OCI-LY7 (cell line): ENCODE results near the gene CDON. TPM values are rescaled to one million over a fixed set of nuclear protein-coding genes. Genes with fewer than 3 reads are reported as not detected.

Experiments
- BruUV-seq: library from RNA; stranded (reverse); fragments of 400-500 nt; replicated peaks from 2 replicates; lab custom pipeline; 2021; lab: Mats Ljungman, UMichigan
- CTCF ChIA-PET: fragments of 300-600 bp; sonication (Branson Sonifier 250); formaldehyde crosslinking; loops from one replicate; lab custom pipeline; 2022; ENCODE audit warnings: antibody characterized with exemption; ENCODE audit not compliant: unreplicated experiment; lab: Charles Lee
- POLR2A ChIA-PET: fragments of 300-600 bp; sonication (Branson Sonifier 250); formaldehyde crosslinking; loops from one replicate; lab custom pipeline; 2022; ENCODE audit warnings: antibody characterized with exemption; lab: Charles Lee
- DNase-seq: peaks from one replicate; pipeline ENCODE4 v3.0.0-alpha.2; 2015; ENCODE audit warnings: low spot score
- H2AFZ ChIP-seq: fragments of 200-600 bp; sonication (generic), shearing (Covaris generic); 2 replicates; pipeline ENCODE4 v1.6.1; 2014; ENCODE audit warnings: mild to moderate bottlenecking, antibody characterized with exemption, low read length, moderate library complexity
- H3K27ac ChIP-seq: fragments of 200-600 bp; sonication (generic); 2 replicates; pipeline ENCODE4 v1.5.1; 2014; ENCODE audit warnings: mixed run types, low read depth, mild to moderate bottlenecking, moderate library complexity, low read length, inconsistent platforms; ENCODE audit not compliant: poor library complexity, severe bottlenecking
- H3K36me3 ChIP-seq: fragments of 200-600 bp; sonication (generic); 2 replicates; pipeline ENCODE4 v1.6.1; 2014; ENCODE audit warnings: mild to moderate bottlenecking, antibody characterized with exemption, low read length, moderate library complexity, mixed read lengths; ENCODE audit not compliant: insufficient read depth
- H3K4me1 ChIP-seq: fragments of 200-600 bp; sonication (generic); 2 replicates; pipeline ENCODE4 v1.5.1; 2014; ENCODE audit warnings: mild to moderate bottlenecking, low read length; ENCODE audit not compliant: insufficient read depth, poor library complexity, severe bottlenecking
- H3K4me2 ChIP-seq: fragments of 200-600 bp; sonication (generic); 2 replicates; pipeline ENCODE4 v1.6.1; 2014; ENCODE audit warnings: mild to moderate bottlenecking, low read length
- H3K4me3 ChIP-seq: fragments of 200-600 bp; sonication (generic); 2 replicates; pipeline ENCODE4 v1.5.1; 2014; ENCODE audit warnings: mild to moderate bottlenecking, low read depth, low read length; ENCODE audit not compliant: poor library complexity, severe bottlenecking
- H3K79me2 ChIP-seq: fragments of 200-600 bp; sonication (generic); 2 replicates; pipeline ENCODE4 v1.6.1; 2016; ENCODE audit warnings: low read depth, mild to moderate bottlenecking, low read length, moderate library complexity, mixed read lengths; ENCODE audit not compliant: insufficient read depth
- H3K9me2 ChIP-seq: fragments of 200-600 bp; sonication (generic); 2 replicates; pipeline ENCODE4 v1.6.1; 2016; ENCODE audit warnings: mild to moderate bottlenecking, low read length, mixed read lengths; ENCODE audit not compliant: insufficient read depth
- H3K9me3 ChIP-seq: fragments of 200-600 bp; sonication (generic); 2 replicates; pipeline ENCODE4 v1.6.1; 2014; ENCODE audit warnings: mild to moderate bottlenecking, mixed run types, low read length, mixed read lengths
- H4K20me1 ChIP-seq: fragments of 200-600 bp; sonication (generic); 2 replicates; pipeline ENCODE4 v1.6.1; 2014; ENCODE audit warnings: mild to moderate bottlenecking, antibody characterized with exemption, low read length, moderate library complexity, mixed read lengths; ENCODE audit not compliant: insufficient read depth
- CTCF ChIP-seq: fragments of 200-600 bp; sonication (generic); conservative IDR thresholded peaks from 2 replicates; pipeline ENCODE4 v1.5.1; 2014; ENCODE audit warnings: mild to moderate bottlenecking, antibody characterized with exemption, low read length, moderate library complexity, mixed read lengths
- EZH2phosphoT487 ChIP-seq: fragments of 200-600 bp; sonication (generic); IDR thresholded peaks from 2 replicates; pipeline ENCODE4 v1.6.1; 2018; ENCODE audit warnings: low read depth, borderline replicate concordance, mild to moderate bottlenecking, mixed run types, antibody characterized with exemption, low read length, moderate library complexity, mixed read lengths
- intact Hi-C: fragments of 100-400 bp; cut with micrococcal nuclease; formaldehyde crosslinking; loops from one replicate; pipeline ENCODE4 v1.10.0; 2022; ENCODE audit not compliant: unreplicated experiment
- total RNA-seq, 2 experiments: library from RNA; depleted of rRNA in 1 of 2; stranded (reverse); fragments of >200 nt in 1 of 2; shearing (Covaris generic) in 1 of 2; gene quantifications; 2 replicates each; pipeline ENCODE4 v1.2.3, GENCODE V29; 2014 to 2022

Gene CDON
- total RNA-seq, 2 experiments from 2014 or later: 1.5 to 2.5 TPM

DNA sequence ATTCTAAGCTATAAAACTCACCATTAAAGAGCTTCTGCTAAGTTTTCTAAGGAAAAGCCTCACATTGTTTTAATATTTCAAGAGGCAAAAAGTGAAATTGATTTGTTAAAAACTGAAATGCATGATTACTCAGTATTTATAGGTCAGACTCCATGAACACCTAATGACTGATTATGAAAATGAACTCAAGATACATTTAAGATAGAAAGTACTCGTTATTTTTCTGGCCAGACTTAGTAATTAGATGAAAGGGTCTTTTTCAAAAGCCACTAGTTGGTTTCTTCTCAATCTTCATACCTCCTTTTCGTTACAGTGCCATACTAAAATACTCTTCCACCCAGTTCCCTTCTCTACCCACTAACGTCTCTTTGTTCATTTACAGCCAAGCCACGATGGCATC is 60.5 kb downstream of the CDON start:
- BruUV-seq: no TSS peak
- Histone ChIP-seq H3K9me3 (no peaks in the 10 kb centered on the region), H4K20me1 (no peaks in the 10 kb centered on the region), H3K9me2 (no peaks in the 10 kb centered on the region), H3K4me1 (no peaks in the 10 kb centered on the region), H3K27ac (no peak overlapping the region), H3K4me3 (no peak overlapping the region), H2AFZ (no peak overlapping the region), H3K79me2 (no peaks in the 10 kb centered on the region), H3K4me2 (no peak overlapping the region), H3K36me3 (no peaks in the 10 kb centered on the region)
- ChIA-PET POLR2A (interaction anchor here (0.8 to 0.9 kb wide), 2 partner anchors 14 to 40 kb away, joined by 3 read pairs; no protein-coding TSS in a partner anchor), CTCF (no interaction called here)
- TF ChIP-seq CTCF: no peak
- TF ChIP-seq EZH2phosphoT487: no peak
- intact Hi-C loops: no loop called here
- no peak for DNase-seq

- DNase-seq: no peak
- Histone ChIP-seq H3K4me1 (no peaks in the 10 kb centered on the region), H3K79me2 (no peaks in the 10 kb centered on the region), H3K27ac (no peak overlapping the region), H3K9me3 (no peaks in the 10 kb centered on the region), H3K36me3 (no peaks in the 10 kb centered on the region), H3K4me3 (no peak overlapping the region), H4K20me1 (no peaks in the 10 kb centered on the region), H3K4me2 (no peak overlapping the region), H2AFZ (no peak overlapping the region), H3K9me2 (no peaks in the 10 kb centered on the region)
- TF ChIP-seq CTCF: no peak
- no peak for TF ChIP-seq EZH2phosphoT487
- POLR2A ChIA-PET: no interaction called here
- intact Hi-C loops: no loop called here
- CTCF ChIA-PET: no interaction called here
- no TSS peak for BruUV-seq
Observed at GRCh38 chr11:125999234-125999880, 63.3 kb downstream of the CDON start.

- Histone ChIP-seq H4K20me1 (no peaks in the 10 kb centered on the region), H3K4me3 (no peak overlapping the region), H3K9me3 (no peaks in the 10 kb centered on the region), H3K4me2 (no peak overlapping the region), H3K79me2 (no peaks in the 10 kb centered on the region), H3K4me1 (peaks cover 4% of the 10 kb centered on the region), H3K36me3 (no peaks in the 10 kb centered on the region), H3K27ac (no peak overlapping the region), H3K9me2 (no peaks in the 10 kb centered on the region), H2AFZ (no peak overlapping the region)
- CTCF ChIA-PET: no interaction called here
- DNase-seq: no peak
- TF ChIP-seq EZH2phosphoT487 (no peak), CTCF (no peak)
- no TSS peak for BruUV-seq
- POLR2A ChIA-PET: no interaction called here
- intact Hi-C loops: no loop called here
Observed at GRCh38 chr11:125998267-125998666, 64.4 kb downstream of the CDON start.
